ENCODE results near the gene GSC.
"Not testable (repeated sequence)": the region's sequence is repeated elsewhere in the genome, so short reads cannot be mapped to it uniquely, and the experiment has no call there.

GSC gene

GRCh38 chr14:94746131-94746530 is 23.8 kb downstream of the GSC start:
- H3K9me3 Mint-ChIP-seq = peaks cover 4% of the 10 kb centered on the region
- H3K4me3 Mint-ChIP-seq = no peak overlapping the region
- H3K36me3 Mint-ChIP-seq = no peaks in the 10 kb centered on the region
- no peak for ATAC-seq (ENCODE audit: low read depth)
- no peak for DNase-seq (ENCODE audit: low spot score in 2 of 2)
- H3K27ac Mint-ChIP-seq = no peak overlapping the region
- peaks cover 4% of the 10 kb centered on the region for H3K27me3 Mint-ChIP-seq
- H3K4me1 Mint-ChIP-seq = no peaks in the 10 kb centered on the region

- no peaks in the 10 kb centered on the region for H3K36me3 Mint-ChIP-seq
- no peak for DNase-seq (ENCODE audit: low spot score in 2 of 2)
- no peak for ATAC-seq (ENCODE audit: low read depth)
These were observed 31.2 kb downstream of the GSC start for GRCh38 chr14:94738751-94739150.

GRCh38 chr14:94738097-94738496 is 31.8 kb downstream of the GSC start:
- no peaks in the 10 kb centered on the region for H3K36me3 Mint-ChIP-seq
- H3K27me3 Mint-ChIP-seq = peaks cover 7% of the 10 kb centered on the region
- ATAC-seq (ENCODE audit: low read depth) = no peak

More at GRCh38 chr14:94738751-94739150, 31.2 kb downstream of the GSC start:
- Mint-ChIP-seq H3K27ac (no peak overlapping the region), H3K4me1 (no peaks in the 10 kb centered on the region), H3K27me3 (peaks cover 7% of the 10 kb centered on the region), H3K9me3 (peaks cover 4% of the 10 kb centered on the region), H3K4me3 (no peak overlapping the region)

GRCh38 chr14:94728950-94729349 is 41.0 kb downstream of the GSC start:
- no peak for DNase-seq (ENCODE audit: low spot score in 2 of 2)
- Mint-ChIP-seq H3K27ac (no peak overlapping the region), H3K36me3 (no peaks in the 10 kb centered on the region), H3K27me3 (peaks cover 2% of the 10 kb centered on the region), H3K9me3 (peaks cover 11% of the 10 kb centered on the region), H3K4me3 (no peak overlapping the region), H3K4me1 (no peaks in the 10 kb centered on the region)
- ATAC-seq (ENCODE audit: low read depth) = no peak

More at GRCh38 chr14:94738097-94738496, 31.8 kb downstream of the GSC start:
- DNase-seq (ENCODE audit: low spot score in 2 of 2) = no peak
- no peak overlapping the region for H3K27ac Mint-ChIP-seq
- H3K4me1 Mint-ChIP-seq = no peaks in the 10 kb centered on the region
- H3K9me3 Mint-ChIP-seq = peaks cover 6% of the 10 kb centered on the region
- no peak overlapping the region for H3K4me3 Mint-ChIP-seq

GRCh38 chr14:94728440-94728839 is 41.5 kb downstream of the GSC start:
- H3K27ac Mint-ChIP-seq; H3K36me3 Mint-ChIP-seq; H3K4me1 Mint-ChIP-seq; ATAC-seq (ENCODE audit: low read depth); DNase-seq (ENCODE audit: low spot score in 2 of 2); H3K4me3 Mint-ChIP-seq; H3K27me3 Mint-ChIP-seq; H3K9me3 Mint-ChIP-seq: not testable (repeated sequence)

- H3K9me3 Mint-ChIP-seq; ATAC-seq (ENCODE audit: low read depth); H3K27me3 Mint-ChIP-seq: not testable (repeated sequence)
These were observed 43.3 kb downstream of the GSC start for GRCh38 chr14:94726649-94727048.

GRCh38 chr14:94724993-94725392 is 44.9 kb downstream of the GSC start:
- Mint-ChIP-seq H3K4me1 (no peaks in the 10 kb centered on the region), H3K4me3 (no peak overlapping the region), H3K27ac (no peak overlapping the region), H3K27me3 (peaks cover 3% of the 10 kb centered on the region), H3K36me3 (no peaks in the 10 kb centered on the region), H3K9me3 (no peaks in the 10 kb centered on the region)
- DNase-seq (ENCODE audit: low spot score in 2 of 2) = no peak
- no peak for ATAC-seq (ENCODE audit: low read depth)

More at GRCh38 chr14:94726649-94727048, 43.3 kb downstream of the GSC start:
- DNase-seq (ENCODE audit: low spot score in 2 of 2); H3K36me3 Mint-ChIP-seq; H3K4me1 Mint-ChIP-seq; H3K27ac Mint-ChIP-seq; H3K4me3 Mint-ChIP-seq: not testable (repeated sequence)

- no peaks in the 10 kb centered on the region for H3K4me1 Mint-ChIP-seq
- H3K27me3 Mint-ChIP-seq = peaks cover 3% of the 10 kb centered on the region
- no peak overlapping the region for H3K27ac Mint-ChIP-seq
- no peaks in the 10 kb centered on the region for H3K36me3 Mint-ChIP-seq
- H3K4me3 Mint-ChIP-seq = no peak overlapping the region
- no peak for ATAC-seq (ENCODE audit: low read depth)
- H3K9me3 Mint-ChIP-seq = no peaks in the 10 kb centered on the region
- DNase-seq (ENCODE audit: low spot score in 2 of 2) = no peak
These were observed 47.5 kb downstream of the GSC start for GRCh38 chr14:94722397-94722796.

Data from memory B cell (primary cell).